Measurements from ENCODE around the gene NKX2-2. TPM values are rescaled to one million over a fixed set of nuclear protein-coding genes. Genes with fewer than 3 reads are reported as not detected.
A peak's percentile ranks its signal among the peaks of the same experiment; 100 is the strongest.

NKX2-2 gene
- total and polyA plus RNA-seq, 11 donors, result 0.19 TPM; not detected in 10

- 11 to 20% (median 16%) methylated on average over 44 to 62 of the region's 62 CpGs for WGBS, 4 donors
- Histone ChIP-seq H3K9me3 (no peaks in the 10 kb centered on the region), H3K27ac (no peak overlapping the region), H3K4me3 (peak overlapping the region; percentile 17 to 52 (median 40)), H3K4me1 (peaks cover 0 to 78% (median 46%) of the 10 kb centered on the region in 12 donors), H3K36me3 (no peaks in the 10 kb centered on the region), H3K27me3 (peaks cover 70 to 100% (median 99%) of the 10 kb centered on the region in 9 donors)
- no peak for ATAC-seq
- no peak for TF ChIP-seq POLR2A (IDR thresholded peaks at IDR 0.05)
- no peak for TF ChIP-seq CTCF (IDR thresholded peaks at IDR 0.05)
- DNase-seq, result no peak
- intact Hi-C loops (cut with DNase I), result no loop called here
Measured at GRCh38 chr20:21510414-21511384, 3.2 kb downstream of the NKX2-2 start.

GRCh38 chr20:21509597-21510371, 4.1 kb downstream of the NKX2-2 start:
- Histone ChIP-seq H3K9me3 (no peaks in the 10 kb centered on the region), H3K36me3 (no peaks in the 10 kb centered on the region), H3K27me3 (peaks cover 76 to 100% (median 99%) of the 10 kb centered on the region in 9 donors), H3K4me3 (peak overlapping the region; percentile 10 to 52 (median 40)), H3K4me1 (peaks cover 0 to 74% (median 50%) of the 10 kb centered on the region in 12 donors), H3K27ac (no peak overlapping the region)
- ATAC-seq (peak in 1 of 4 donors; percentile 13), DNase-seq (no peak)
- intact Hi-C loops (cut with DNase I), result loop anchor here in 8 of 10 donors (5.0 to 10.0 kb wide), 4 partner anchors 647 to 675 kb away; no protein-coding TSS in a partner anchor
- WGBS, 4 donors, result 0 to 2% (median 1%) methylated on average over 38 to 43 of the region's 43 CpGs
- TF ChIP-seq POLR2A (IDR thresholded peaks at IDR 0.05), result no peak
- peak in 1 of 12 donors; percentile 8 for TF ChIP-seq CTCF (IDR thresholded peaks at IDR 0.05)

- DNase-seq (no peak), ATAC-seq (no peak)
- Histone ChIP-seq H3K27me3 (peaks cover 78 to 100% (median 99%) of the 10 kb centered on the region in 9 donors), H3K9me3 (no peaks in the 10 kb centered on the region), H3K27ac (no peak overlapping the region), H3K4me3 (no peak overlapping the region), H3K36me3 (no peaks in the 10 kb centered on the region), H3K4me1 (peaks cover 0 to 68% (median 48%) of the 10 kb centered on the region in 12 donors)
- TF ChIP-seq POLR2A (IDR thresholded peaks at IDR 0.05) (no peak), CTCF (IDR thresholded peaks at IDR 0.05) (no peak)
- WGBS, 4 donors, result 3 to 6% (median 4%) methylated on average over 10 to 12 of the region's 12 CpGs
- intact Hi-C loops (cut with DNase I), result loop anchor here in 8 of 10 donors (5.0 to 10.0 kb wide), 4 partner anchors 647 to 674 kb away; no protein-coding TSS in a partner anchor
Measured at GRCh38 chr20:21509079-21509596, 4.7 kb downstream of the NKX2-2 start.
